ENCODE data around the gene KCNK13. TPM values are rescaled to one million over a fixed set of nuclear protein-coding genes. Genes with fewer than 3 reads are reported as not detected.

Gene KCNK13
- total and polyA plus RNA-seq, 2 experiments from 2014 or later: 0.21 to 1.0 TPM

GRCh38 chr14:90204516-90204915, 142.7 kb downstream of the KCNK13 start:
- Mint-ChIP-seq H3K4me1 (peaks cover 4% of the 10 kb centered on the region; the same call in 1 of the 3 replicates), H3K27me3 (ENCODE audit: insufficient read depth, low read depth, poor library complexity) (peaks cover 6% of the 10 kb centered on the region), H3K9me3 (peaks cover 8% of the 10 kb centered on the region; the same call in 2 of the 3 replicates), H3K36me3 (ENCODE audit: low read depth) (no peaks in the 10 kb centered on the region), H3K27ac (no peak overlapping the region), H3K4me3 (no peak overlapping the region)
- H3K4me2 ChIP-seq: no peak overlapping the region
- no peak overlapping the region for H3K4me3 ChIP-seq
- no peaks in the 10 kb centered on the region for H4K20me1 ChIP-seq (replicated peaks; ENCODE audit: insufficient read depth)
- no peaks in the 10 kb centered on the region for H3K79me2 ChIP-seq (replicated peaks; ENCODE audit: insufficient read depth)
- DNase-seq (ENCODE audit: low spot score) (no peak), ATAC-seq (no peak)
- no peak overlapping the region for H3K27ac ChIP-seq (ENCODE audit: low read depth)
- no peaks in the 10 kb centered on the region for H3K27me3 ChIP-seq (ENCODE audit: insufficient read depth)
- no peaks in the 10 kb centered on the region for H3K36me3 ChIP-seq (ENCODE audit: insufficient read depth)
- H3F3A ChIP-seq (replicated peaks; ENCODE audit: low read depth): no peaks in the 10 kb centered on the region
- TF ChIP-seq CREB1 (CRISPR knock-in tag; IDR thresholded peaks at IDR 0.05; ENCODE audit: low read depth) (no peak), JUNB (IDR thresholded peaks at IDR 0.05; ENCODE audit: unreplicated experiment) (no peak), ZNF331 (CRISPR knock-in tag; IDR thresholded peaks at IDR 0.05; ENCODE audit: low read depth) (no peak), EZH2 (IDR thresholded peaks at IDR 0.05; ENCODE audit: low read depth, unreplicated experiment) (no peak), ZNF114 (CRISPR knock-in tag; IDR thresholded peaks at IDR 0.05) (no peak), ZNF462 (CRISPR knock-in tag; IDR thresholded peaks at IDR 0.05) (no peak), CTCF (conservative IDR thresholded peaks at IDR 0.05; ENCODE audit: low read depth in 2 of 2) (no peak), NANOG (IDR thresholded peaks at IDR 0.05; ENCODE audit: borderline replicate concordance) (no peak), STAT1 (IDR thresholded peaks at IDR 0.05; ENCODE audit: unreplicated experiment) (no peak), REST (IDR thresholded peaks at IDR 0.05; ENCODE audit: unreplicated experiment) (no peak), ETS1 (IDR thresholded peaks at IDR 0.05) (no peak), EZH2phosphoT487 (IDR thresholded peaks at IDR 0.05; ENCODE audit: unreplicated experiment) (no peak), POLR2AphosphoS5 (IDR thresholded peaks at IDR 0.05; ENCODE audit: low read depth) (no peak)
- no peaks in the 10 kb centered on the region for H3K4me1 ChIP-seq (ENCODE audit: insufficient read depth)
- H3K9me2 ChIP-seq (ENCODE audit: insufficient read depth): 0 out of 2 replicates have a peak, but pooled peaks cover 4% of the 10 kb centered on the region
- no peak overlapping the region for H2AFZ ChIP-seq

Measured in GM23338 (cell line).